NCI-H2107 treated with DMSO at 0.1 percent for 48 hours (cell line): Measurements from ENCODE around the gene SPAG16.
"Not testable (repeated sequence)": the region's sequence is repeated elsewhere in the genome, so short reads cannot be mapped to it uniquely, and the experiment has no call there.

Experiments
- DNase-seq: peaks from one replicate; lab custom pipeline; 2025; ENCODE audit not compliant: unreplicated experiment; lab: John Stamatoyannopoulos, UW

SPAG16 gene

GRCh38 chr2:213266421-213266820, 17.8 kb upstream of the SPAG16 start:
- DNase-seq = no peak

DNA sequence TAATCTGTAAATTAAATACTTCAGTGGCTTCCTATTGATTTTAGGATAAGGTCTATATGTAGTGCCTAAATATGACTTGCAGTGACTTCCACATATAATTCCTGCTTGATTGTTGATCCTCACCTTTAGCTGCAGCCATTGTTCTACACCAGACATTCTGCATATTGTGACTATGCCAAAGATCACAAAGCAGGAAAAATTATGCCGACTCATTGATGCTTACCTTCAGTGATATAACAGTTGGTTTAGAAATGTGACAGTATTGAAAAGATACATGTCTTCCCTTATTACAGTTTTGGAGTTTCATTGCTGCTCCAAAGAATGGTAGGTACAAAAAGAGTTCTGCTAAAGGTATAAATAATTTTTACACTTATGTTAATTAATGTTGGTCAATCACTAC, 12.3 kb upstream of the SPAG16 start:
- DNase-seq = no peak

GRCh38 chr2:213274143-213274542, 10.1 kb upstream of the SPAG16 start:
- DNase-seq = no peak

DNA sequence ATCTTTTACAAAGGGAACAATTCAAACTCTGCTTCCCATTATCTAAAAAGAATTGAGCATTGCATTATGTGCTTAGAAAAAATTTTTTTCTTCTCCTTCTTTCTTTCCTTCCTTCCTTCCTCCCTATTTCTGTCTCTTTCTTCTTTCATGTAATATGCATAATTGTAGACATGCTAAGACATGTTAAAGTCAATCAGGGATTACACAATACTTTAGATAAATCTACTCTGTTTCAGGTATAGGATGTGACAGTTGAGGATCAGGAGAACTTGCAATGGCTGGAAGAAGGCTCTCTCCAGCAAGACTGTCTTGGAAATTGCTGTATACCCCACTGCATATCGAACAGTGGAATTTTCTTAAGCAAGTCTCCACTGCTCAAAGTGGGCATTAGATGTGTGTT, 9.0 kb upstream of the SPAG16 start:
- DNase-seq = no peak

GRCh38 chr2:213277134-213277533, 7.1 kb upstream of the SPAG16 start:
- DNase-seq = not testable (repeated sequence)

- no peak for DNase-seq
Observed at GRCh38 chr2:213279116-213279620, 5.1 kb upstream of the SPAG16 start.

GRCh38 chr2:213279971-213280370, 4.3 kb upstream of the SPAG16 start:
- DNase-seq = no peak

DNA sequence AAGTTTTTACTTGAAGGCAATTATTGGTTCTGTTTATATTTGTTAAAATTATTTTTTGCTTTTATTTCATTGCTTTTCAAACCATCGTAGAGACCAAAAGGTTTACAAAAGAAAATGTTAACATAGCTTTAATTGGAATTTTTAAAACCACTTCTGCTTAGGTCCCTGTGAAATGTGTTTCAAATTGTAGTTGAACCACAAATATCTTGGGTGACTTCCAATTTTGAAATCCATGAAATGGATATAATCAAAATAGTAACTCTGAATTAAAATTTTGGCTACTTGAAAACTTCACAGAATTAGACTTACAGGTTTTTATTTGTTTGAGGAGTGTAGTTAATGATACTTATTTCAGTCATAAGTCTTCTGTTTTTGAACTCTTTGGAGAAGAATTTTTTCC, 3.1 kb upstream of the SPAG16 start:
- DNase-seq = no peak

GRCh38 chr2:213285404-213285803, 1.1 kb downstream of the SPAG16 start:
- DNase-seq = no peak

GRCh38 chr2:213286161-213286560, 1.9 kb downstream of the SPAG16 start:
- no peak for DNase-seq

GRCh38 chr2:213288913-213289700, 4.8 kb downstream of the SPAG16 start:
- no peak for DNase-seq

- DNase-seq = no peak
Observed at GRCh38 chr2:213290501-213290900, 6.2 kb downstream of the SPAG16 start.

DNA sequence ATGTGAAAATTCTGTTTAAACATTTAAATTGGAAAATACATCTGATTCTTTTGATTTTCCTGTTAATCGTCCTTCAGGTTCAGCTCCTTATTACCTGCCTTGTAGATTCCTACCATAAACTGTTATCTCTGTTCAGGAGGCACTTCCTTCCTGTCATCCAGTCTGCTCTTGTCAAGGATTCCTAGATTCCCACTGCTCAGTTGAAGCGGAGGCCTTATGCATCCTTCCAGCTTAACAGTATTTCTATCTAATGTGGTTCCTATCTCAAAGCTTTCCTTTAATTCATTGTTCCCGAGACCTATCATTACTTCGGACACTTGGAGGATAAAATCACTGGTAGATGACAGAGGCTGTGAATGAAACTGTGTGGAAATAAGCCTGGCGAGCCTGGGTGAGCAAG, 12.0 kb downstream of the SPAG16 start:
- no peak for DNase-seq

GRCh38 chr2:213306316-213306942, 22.2 kb downstream of the SPAG16 start:
- DNase-seq = no peak

- DNase-seq = no peak
Observed at GRCh38 chr2:213315168-213315876, 31.1 kb downstream of the SPAG16 start.

- no peak for DNase-seq
Observed at GRCh38 chr2:213316001-213316735, 31.9 kb downstream of the SPAG16 start.

GRCh38 chr2:213317929-213318328, 33.7 kb downstream of the SPAG16 start:
- DNase-seq = no peak

DNA sequence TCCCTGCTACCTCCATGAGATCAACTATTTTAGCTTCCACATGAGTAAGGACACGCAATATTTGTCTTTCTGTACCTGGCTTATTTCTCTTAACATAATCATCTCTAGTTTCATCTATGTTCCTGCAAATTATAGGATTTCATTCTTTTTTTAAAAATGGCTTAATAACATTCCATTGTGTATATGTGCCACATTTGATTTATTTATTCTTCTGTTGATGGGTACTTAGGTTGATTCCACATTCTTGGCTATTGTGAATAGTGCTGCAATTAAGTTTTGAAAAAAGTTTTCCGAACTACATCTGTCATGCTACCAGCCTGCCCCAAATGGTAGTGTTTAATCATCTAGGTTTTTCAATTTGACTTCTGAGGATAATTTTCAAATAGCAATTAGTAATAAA, 36.3 kb downstream of the SPAG16 start:
- no peak for DNase-seq

GRCh38 chr2:213336253-213336770, 52.0 kb downstream of the SPAG16 start:
- DNase-seq = no peak

- no peak for DNase-seq
Observed at GRCh38 chr2:213353419-213353818, 69.2 kb downstream of the SPAG16 start.

GRCh38 chr2:213376644-213377043, 92.4 kb downstream of the SPAG16 start:
- DNase-seq = no peak
